Keratinocyte (primary cell): ENCODE data around the gene COL11A1. TPM values are rescaled to one million over a fixed set of nuclear protein-coding genes. Genes with fewer than 3 reads are reported as not detected.

ENCODE experiments used
- DNase-seq: peaks from one replicate; pipeline ENCODE4 v3.0.0-alpha.2; 2011; ENCODE audit warnings: low read depth, missing footprints, low spot score
- FAIRE-seq: peaks from 2 replicates; lab custom pipeline; 2011; peaks lifted over from hg19 to GRCh38; lab: Jason Lieb, UNC
- H2AFZ ChIP-seq: 2 replicates; pipeline ENCODE4 v1.6.0; 2012; ENCODE audit warnings: low read length, control low read depth, inconsistent platforms; ENCODE audit not compliant: control insufficient read depth
- H3K27ac ChIP-seq: 2 replicates; pipeline ENCODE4 v1.5.1; 2011; ENCODE audit warnings: low read length; ENCODE audit not compliant: control insufficient read depth, insufficient read depth
- H3K27me3 ChIP-seq: 3 replicates; pipeline ENCODE4 v1.6.0; 2011; ENCODE audit warnings: low read length; ENCODE audit not compliant: control insufficient read depth, insufficient read depth; ENCODE audit errors: extremely low read depth
- H3K36me3 ChIP-seq, 2 experiments: 2 replicates in 1 of 2; 3 replicates in 1 of 2; pipeline ENCODE4 v1.5.1; 2011; ENCODE audit warnings: low read length in 2 of 2, mild to moderate bottlenecking in 1 of 2; ENCODE audit not compliant: control insufficient read depth in 2 of 2, insufficient read depth in 2 of 2; ENCODE audit errors: extremely low read depth in 1 of 2
- H3K4me1 ChIP-seq: 3 replicates; pipeline ENCODE4 v1.5.1; 2011; ENCODE audit warnings: low read length; ENCODE audit not compliant: control insufficient read depth, insufficient read depth; ENCODE audit errors: extremely low read depth
- H3K4me2 ChIP-seq: 3 replicates; pipeline ENCODE4 v1.6.0; 2011; ENCODE audit warnings: low read depth, low read length; ENCODE audit not compliant: control insufficient read depth, insufficient read depth; ENCODE audit errors: extremely low read depth
- H3K4me3 ChIP-seq, 3 experiments: fragments of 200-600 bp in 1 of 3; sonication (generic) in 1 of 3; 2 replicates in 2 of 3; 3 replicates in 1 of 3; pipeline ENCODE4 v1.5.1; 2011 to 2016; ENCODE audit warnings: low read length in 3 of 3, mild to moderate bottlenecking in 3 of 3, control low read depth in 2 of 3, inconsistent platforms in 1 of 3, low read depth in 1 of 3, mixed read lengths in 1 of 3, mixed run types in 1 of 3, moderate library complexity in 1 of 3; ENCODE audit not compliant: control insufficient read depth in 2 of 3, insufficient read depth in 2 of 3; ENCODE audit errors: extremely low read depth in 1 of 3
- H3K79me2 ChIP-seq: 2 replicates; pipeline ENCODE4 v1.6.0; 2012; ENCODE audit warnings: low read length; ENCODE audit not compliant: control insufficient read depth, insufficient read depth
- H3K9ac ChIP-seq: 3 replicates; pipeline ENCODE4 v1.6.0; 2011; ENCODE audit warnings: low read length; ENCODE audit not compliant: control insufficient read depth, insufficient read depth; ENCODE audit errors: extremely low read depth
- H3K9me1 ChIP-seq: 3 replicates; pipeline ENCODE4 v1.6.0; 2011; ENCODE audit warnings: low read length; ENCODE audit not compliant: control insufficient read depth, insufficient read depth; ENCODE audit errors: extremely low read depth
- H3K9me3 ChIP-seq: 2 replicates; pipeline ENCODE4 v1.5.1; 2012; ENCODE audit warnings: low read depth, low read length; ENCODE audit not compliant: control insufficient read depth
- H4K20me1 ChIP-seq: 3 replicates; pipeline ENCODE4 v1.6.0; 2011; ENCODE audit warnings: low read length; ENCODE audit not compliant: control insufficient read depth, insufficient read depth; ENCODE audit errors: extremely low read depth
- EZH2 ChIP-seq: IDR thresholded peaks from one replicate; pipeline ENCODE4 v1.6.1; 2012; ENCODE audit warnings: inconsistent platforms, mild to moderate bottlenecking, low read length, moderate library complexity
- dilution Hi-C: fragments of 300-500 bp; cut with MboI; formaldehyde crosslinking; loops from one replicate; pipeline ENCODE4 v1.7.0; 2020; ENCODE audit warnings: low sequenced_read_pairs; ENCODE audit not compliant: extremely low pct_ligation_motif_present
- polyA plus RNA-seq, 5 experiments: library from polyadenylated mRNA; depleted of rRNA in 3 of 5; stranded (reverse) in 3 of 5; stranded (forward) in 1 of 5; unstranded in 1 of 5; fragments of >200 nt; gene quantifications; 1 replicate in 1 of 5; 2 replicates in 3 of 5; 3 replicates in 1 of 5; pipeline versions ENCODE4 v1.2.1 to v1.2.3, GENCODE V29; 2011 to 2012; ENCODE audit warnings: missing spikeins in 2 of 5, low read depth in 1 of 5, low replicate concordance in 1 of 5
- TF ChIP-seq, protein P1 (sequence below), 3 experiments: IDR thresholded peaks in 1 of 3; conservative IDR thresholded peaks in 1 of 3; optimal IDR thresholded peaks in 1 of 3; 2 replicates in 2 of 3; 3 replicates in 1 of 3; pipeline versions ENCODE3 to v1.5.1; 2011; ENCODE audit warnings: low read length in 3 of 3, mild to moderate bottlenecking in 3 of 3, moderate library complexity in 2 of 3, control low read depth in 1 of 3, inconsistent platforms in 1 of 3; ENCODE audit not compliant: insufficient read depth in 2 of 3; ENCODE audit errors: extremely low read depth in 1 of 3

The COL11A1 gene
- polyA plus RNA-seq, 1 donor (not counting 4 experiments of a cell fraction or from before 2014, with no cell fraction given) = 0.37 TPM

DNA sequence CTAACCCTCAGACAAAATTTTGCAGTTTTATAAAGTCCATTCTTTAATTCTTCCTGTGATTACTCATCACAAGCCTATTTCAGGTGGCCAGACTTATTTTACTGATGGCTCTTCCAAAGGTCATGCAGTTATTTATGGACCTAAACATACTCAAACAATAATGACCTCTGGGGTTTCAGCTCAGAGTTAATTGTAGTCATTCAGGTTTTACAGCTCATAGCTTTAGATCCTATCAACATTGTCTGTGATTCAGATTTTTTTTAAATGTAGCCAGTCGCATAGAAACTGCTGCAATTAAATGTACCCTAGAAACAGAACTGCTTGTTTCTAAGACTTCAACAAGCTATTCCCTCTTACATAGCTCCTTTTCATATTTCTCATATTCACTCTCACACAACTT is 270.8 kb downstream of the COL11A1 start:
- Histone ChIP-seq H3K4me2 (no peak overlapping the region), H3K9me3 (no peaks in the 10 kb centered on the region), H3K9me1 (no peaks in the 10 kb centered on the region), H2AFZ (no peak overlapping the region), H3K4me1 (no peaks in the 10 kb centered on the region), H3K9ac (no peak overlapping the region), H4K20me1 (no peaks in the 10 kb centered on the region), H3K4me3 (no peak overlapping the region), H3K36me3 (no peaks in the 10 kb centered on the region), H3K79me2 (no peaks in the 10 kb centered on the region), H3K27ac (no peak overlapping the region), H3K27me3 (no peaks in the 10 kb centered on the region)
- dilution Hi-C loops = no loop called here
- FAIRE-seq (no peak), DNase-seq (no peak)
- TF ChIP-seq, protein P1, sequence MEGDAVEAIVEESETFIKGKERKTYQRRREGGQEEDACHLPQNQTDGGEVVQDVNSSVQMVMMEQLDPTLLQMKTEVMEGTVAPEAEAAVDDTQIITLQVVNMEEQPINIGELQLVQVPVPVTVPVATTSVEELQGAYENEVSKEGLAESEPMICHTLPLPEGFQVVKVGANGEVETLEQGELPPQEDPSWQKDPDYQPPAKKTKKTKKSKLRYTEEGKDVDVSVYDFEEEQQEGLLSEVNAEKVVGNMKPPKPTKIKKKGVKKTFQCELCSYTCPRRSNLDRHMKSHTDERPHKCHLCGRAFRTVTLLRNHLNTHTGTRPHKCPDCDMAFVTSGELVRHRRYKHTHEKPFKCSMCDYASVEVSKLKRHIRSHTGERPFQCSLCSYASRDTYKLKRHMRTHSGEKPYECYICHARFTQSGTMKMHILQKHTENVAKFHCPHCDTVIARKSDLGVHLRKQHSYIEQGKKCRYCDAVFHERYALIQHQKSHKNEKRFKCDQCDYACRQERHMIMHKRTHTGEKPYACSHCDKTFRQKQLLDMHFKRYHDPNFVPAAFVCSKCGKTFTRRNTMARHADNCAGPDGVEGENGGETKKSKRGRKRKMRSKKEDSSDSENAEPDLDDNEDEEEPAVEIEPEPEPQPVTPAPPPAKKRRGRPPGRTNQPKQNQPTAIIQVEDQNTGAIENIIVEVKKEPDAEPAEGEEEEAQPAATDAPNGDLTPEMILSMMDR (optimal IDR thresholded peaks at IDR 0.05 in 1 of 3, IDR thresholded peaks at IDR 0.05 in 1 of 3, conservative IDR thresholded peaks at IDR 0.05 in 1 of 3; ENCODE audit: extremely low read depth in 1 of 3, insufficient read depth in 2 of 3, low read length in 3 of 3) = no peak
- TF ChIP-seq EZH2 = no peak

DNA sequence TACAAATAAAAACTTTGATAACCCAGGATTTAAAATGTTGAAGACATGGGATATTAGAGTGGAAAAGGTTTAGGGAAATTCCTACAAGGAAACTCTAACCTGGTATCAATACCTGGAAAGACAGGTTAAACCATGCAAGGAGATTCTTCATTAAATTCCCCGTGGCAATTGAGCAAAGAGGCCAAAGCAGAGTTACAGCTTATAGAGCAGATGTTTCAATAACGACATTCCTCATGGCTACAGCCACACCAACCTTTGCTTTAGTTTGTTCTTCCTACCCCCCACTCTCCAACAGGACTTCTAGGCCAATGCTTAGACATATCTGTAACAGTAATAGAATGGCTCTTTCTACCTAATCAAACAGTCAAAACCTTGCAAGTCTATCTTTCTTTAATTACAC is 271.3 kb downstream of the COL11A1 start:
- Histone ChIP-seq H3K9me1 (no peaks in the 10 kb centered on the region), H3K9ac (no peak overlapping the region), H3K27ac (no peak overlapping the region), H3K4me2 (no peak overlapping the region), H3K4me3 (no peak overlapping the region), H3K27me3 (no peaks in the 10 kb centered on the region), H2AFZ (no peak overlapping the region), H3K36me3 (no peaks in the 10 kb centered on the region), H4K20me1 (no peaks in the 10 kb centered on the region), H3K4me1 (no peaks in the 10 kb centered on the region), H3K79me2 (no peaks in the 10 kb centered on the region), H3K9me3 (no peaks in the 10 kb centered on the region)
- FAIRE-seq (no peak), DNase-seq (no peak)
- dilution Hi-C loops = no loop called here
- TF ChIP-seq, protein P1 (optimal IDR thresholded peaks at IDR 0.05 in 1 of 3, IDR thresholded peaks at IDR 0.05 in 1 of 3, conservative IDR thresholded peaks at IDR 0.05 in 1 of 3; ENCODE audit: extremely low read depth in 1 of 3, insufficient read depth in 2 of 3, low read length in 3 of 3) = no peak
- TF ChIP-seq EZH2 = no peak
